ENCODE measurements around the gene POLR1A.

POLR1A gene

DNA sequence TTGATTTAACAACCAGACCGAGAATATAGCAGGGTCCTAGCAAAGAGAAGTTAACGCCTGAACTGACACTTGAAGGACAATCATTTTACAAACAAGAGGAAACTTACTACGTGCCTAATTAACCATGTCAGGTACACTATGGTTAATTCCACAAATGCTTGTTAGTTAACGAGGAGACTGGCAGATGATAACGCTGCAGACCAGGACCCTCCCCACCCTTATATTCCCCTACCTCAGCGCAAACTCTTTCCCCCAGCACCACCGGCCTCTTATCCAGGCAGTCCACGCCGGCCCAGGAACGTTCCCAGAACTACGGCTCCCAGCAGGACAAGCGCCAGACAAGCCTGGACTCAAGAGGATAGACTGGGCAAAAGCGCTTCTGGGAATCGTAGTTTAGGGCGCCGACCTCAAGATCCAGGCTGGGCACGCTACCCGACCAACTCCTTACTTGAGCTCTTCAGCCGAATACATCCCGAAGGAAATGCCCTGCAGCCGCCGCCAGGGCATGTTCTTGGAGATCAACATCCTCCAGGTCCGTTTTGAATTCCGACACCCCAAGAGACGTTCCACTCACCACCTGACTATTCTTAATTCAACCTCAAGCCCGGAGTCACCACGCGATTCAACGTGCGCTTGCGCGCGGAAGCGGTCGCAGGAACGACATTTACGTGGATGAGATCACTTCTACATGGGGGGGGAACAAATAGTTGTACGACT is at the start of gene POLR1A:
Gene POLR1A, minus strand, starts transcription at position 635 of the 717 bp plus-strand sequence. Its CDS starts 110 bp downstream, at position 525.
- ATAC-seq (ENCODE audit: insufficient read depth, low read depth) (peak; percentile 86), DNase-seq (peak; percentile 85)
- Histone ChIP-seq H3K4me1 (ENCODE audit: insufficient read depth, low read length) (peaks cover 56% of the 10 kb centered on the region), H2AFZ (ENCODE audit: low read depth, low read length) (peak within 1 kb of the TSS; percentile 96), H3K36me3 (ENCODE audit: insufficient read depth, low read length) (peaks cover 61% of the 10 kb centered on the region), H4K20me1 (ENCODE audit: insufficient read depth, low read length) (peaks cover 22% of the 10 kb centered on the region; the same call in 1 of the 2 replicates), H3K4me3 (ENCODE audit: low read depth in 1 of 2, low read length in 2 of 2) (peak within 1 kb of the TSS; percentile 85 to 95), H3K27me3 (ENCODE audit: insufficient read depth, low read length, poor library complexity) (no peaks in the 10 kb centered on the region), H3K9me3 (ENCODE audit: insufficient read depth, low read length, severe bottlenecking) (no peaks in the 10 kb centered on the region), H3K4me2 (ENCODE audit: insufficient read depth, low read length) (peak within 1 kb of the TSS; percentile 94), H3K27ac (ENCODE audit: low read length) (peak within 1 kb of the TSS; percentile 80), H3K9ac (ENCODE audit: low read depth, low read length) (peak within 1 kb of the TSS; percentile 66), H3K79me2 (ENCODE audit: insufficient read depth, low read length) (peaks cover 97% of the 10 kb centered on the region)
- TF ChIP-seq, protein P1, sequence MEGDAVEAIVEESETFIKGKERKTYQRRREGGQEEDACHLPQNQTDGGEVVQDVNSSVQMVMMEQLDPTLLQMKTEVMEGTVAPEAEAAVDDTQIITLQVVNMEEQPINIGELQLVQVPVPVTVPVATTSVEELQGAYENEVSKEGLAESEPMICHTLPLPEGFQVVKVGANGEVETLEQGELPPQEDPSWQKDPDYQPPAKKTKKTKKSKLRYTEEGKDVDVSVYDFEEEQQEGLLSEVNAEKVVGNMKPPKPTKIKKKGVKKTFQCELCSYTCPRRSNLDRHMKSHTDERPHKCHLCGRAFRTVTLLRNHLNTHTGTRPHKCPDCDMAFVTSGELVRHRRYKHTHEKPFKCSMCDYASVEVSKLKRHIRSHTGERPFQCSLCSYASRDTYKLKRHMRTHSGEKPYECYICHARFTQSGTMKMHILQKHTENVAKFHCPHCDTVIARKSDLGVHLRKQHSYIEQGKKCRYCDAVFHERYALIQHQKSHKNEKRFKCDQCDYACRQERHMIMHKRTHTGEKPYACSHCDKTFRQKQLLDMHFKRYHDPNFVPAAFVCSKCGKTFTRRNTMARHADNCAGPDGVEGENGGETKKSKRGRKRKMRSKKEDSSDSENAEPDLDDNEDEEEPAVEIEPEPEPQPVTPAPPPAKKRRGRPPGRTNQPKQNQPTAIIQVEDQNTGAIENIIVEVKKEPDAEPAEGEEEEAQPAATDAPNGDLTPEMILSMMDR (IDR thresholded peaks at IDR 0.05; ENCODE audit: borderline replicate concordance, extremely low read depth, low read length, poor library complexity, severe bottlenecking): no peak
- no peak for TF ChIP-seq EZH2 (IDR thresholded peaks at IDR 0.05; ENCODE audit: borderline replicate concordance, low read depth, low read length, severe bottlenecking)

DNA sequence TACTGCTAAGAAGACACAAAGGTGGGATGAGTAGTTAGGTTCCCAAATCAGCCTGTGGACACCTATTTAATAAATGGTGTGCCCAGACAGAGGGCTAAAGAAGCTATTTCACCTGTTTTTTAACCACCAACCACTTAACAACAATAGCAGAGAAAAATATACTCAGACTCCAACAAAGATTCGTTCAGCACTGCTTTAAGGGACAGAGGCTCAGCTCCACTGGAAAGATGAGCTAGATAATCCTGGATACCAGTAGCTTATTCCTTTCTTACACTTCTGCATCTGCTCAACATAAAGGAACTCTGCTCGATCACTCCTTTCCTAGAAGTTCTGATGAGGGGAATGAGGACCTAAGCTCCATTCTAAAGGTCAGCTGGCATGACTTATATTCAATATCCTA is 44.8 kb upstream of the POLR1A start:
- Histone ChIP-seq H3K9me3 (ENCODE audit: insufficient read depth, low read length, severe bottlenecking) (no peaks in the 10 kb centered on the region), H3K4me3 (ENCODE audit: low read depth in 1 of 2, low read length in 2 of 2) (no peak overlapping the region), H2AFZ (ENCODE audit: low read depth, low read length) (no peak overlapping the region), H3K4me1 (ENCODE audit: insufficient read depth, low read length) (no peaks in the 10 kb centered on the region), H4K20me1 (ENCODE audit: insufficient read depth, low read length) (no peaks in the 10 kb centered on the region), H3K27ac (ENCODE audit: low read length) (no peak overlapping the region), H3K4me2 (ENCODE audit: insufficient read depth, low read length) (no peak overlapping the region), H3K79me2 (ENCODE audit: insufficient read depth, low read length) (no peaks in the 10 kb centered on the region), H3K27me3 (ENCODE audit: insufficient read depth, low read length, poor library complexity) (no peaks in the 10 kb centered on the region), H3K9ac (ENCODE audit: low read depth, low read length) (no peak overlapping the region), H3K36me3 (ENCODE audit: insufficient read depth, low read length) (peaks cover 89% of the 10 kb centered on the region)
- DNase-seq (no peak), ATAC-seq (ENCODE audit: insufficient read depth, low read depth) (no peak)
- TF ChIP-seq, protein P1 (IDR thresholded peaks at IDR 0.05; ENCODE audit: borderline replicate concordance, extremely low read depth, low read length, poor library complexity, severe bottlenecking): no peak
- no peak for TF ChIP-seq EZH2 (IDR thresholded peaks at IDR 0.05; ENCODE audit: borderline replicate concordance, low read depth, low read length, severe bottlenecking)

DNA sequence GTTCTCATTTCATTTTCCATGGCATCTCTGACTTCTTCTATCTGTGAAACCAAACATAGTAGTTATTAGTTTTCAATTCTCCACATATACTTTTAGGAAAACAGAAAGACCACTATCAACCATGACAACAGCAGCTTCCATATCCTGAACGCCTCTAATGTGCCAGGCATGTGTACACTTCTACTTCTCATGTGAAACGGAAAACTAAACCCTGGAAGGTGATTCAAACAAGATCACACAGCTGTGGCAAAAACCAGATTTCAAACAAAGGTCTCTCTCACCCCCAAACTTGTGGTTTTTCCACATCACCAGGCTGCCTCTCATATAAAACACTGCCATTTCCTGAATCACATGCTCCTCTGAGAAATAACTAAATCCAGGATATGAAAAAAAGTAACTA is 42.1 kb upstream of the POLR1A start:
- ATAC-seq (ENCODE audit: insufficient read depth, low read depth) (no peak), DNase-seq (no peak)
- Histone ChIP-seq H2AFZ (ENCODE audit: low read depth, low read length) (no peak overlapping the region), H3K36me3 (ENCODE audit: insufficient read depth, low read length) (peaks cover 92% of the 10 kb centered on the region), H3K9me3 (ENCODE audit: insufficient read depth, low read length, severe bottlenecking) (no peaks in the 10 kb centered on the region), H3K4me3 (ENCODE audit: low read depth in 1 of 2, low read length in 2 of 2) (no peak overlapping the region), H3K79me2 (ENCODE audit: insufficient read depth, low read length) (no peaks in the 10 kb centered on the region), H3K27me3 (ENCODE audit: insufficient read depth, low read length, poor library complexity) (no peaks in the 10 kb centered on the region), H3K27ac (ENCODE audit: low read length) (no peak overlapping the region), H3K4me1 (ENCODE audit: insufficient read depth, low read length) (no peaks in the 10 kb centered on the region), H4K20me1 (ENCODE audit: insufficient read depth, low read length) (no peaks in the 10 kb centered on the region), H3K9ac (ENCODE audit: low read depth, low read length) (no peak overlapping the region), H3K4me2 (ENCODE audit: insufficient read depth, low read length) (no peak overlapping the region)
- TF ChIP-seq, protein P1 (IDR thresholded peaks at IDR 0.05; ENCODE audit: borderline replicate concordance, extremely low read depth, low read length, poor library complexity, severe bottlenecking): no peak
- no peak for TF ChIP-seq EZH2 (IDR thresholded peaks at IDR 0.05; ENCODE audit: borderline replicate concordance, low read depth, low read length, severe bottlenecking)

All from DND-41 (cell line).